Measurements from ENCODE around the gene SLC4A9.

The SLC4A9 gene, protein sequence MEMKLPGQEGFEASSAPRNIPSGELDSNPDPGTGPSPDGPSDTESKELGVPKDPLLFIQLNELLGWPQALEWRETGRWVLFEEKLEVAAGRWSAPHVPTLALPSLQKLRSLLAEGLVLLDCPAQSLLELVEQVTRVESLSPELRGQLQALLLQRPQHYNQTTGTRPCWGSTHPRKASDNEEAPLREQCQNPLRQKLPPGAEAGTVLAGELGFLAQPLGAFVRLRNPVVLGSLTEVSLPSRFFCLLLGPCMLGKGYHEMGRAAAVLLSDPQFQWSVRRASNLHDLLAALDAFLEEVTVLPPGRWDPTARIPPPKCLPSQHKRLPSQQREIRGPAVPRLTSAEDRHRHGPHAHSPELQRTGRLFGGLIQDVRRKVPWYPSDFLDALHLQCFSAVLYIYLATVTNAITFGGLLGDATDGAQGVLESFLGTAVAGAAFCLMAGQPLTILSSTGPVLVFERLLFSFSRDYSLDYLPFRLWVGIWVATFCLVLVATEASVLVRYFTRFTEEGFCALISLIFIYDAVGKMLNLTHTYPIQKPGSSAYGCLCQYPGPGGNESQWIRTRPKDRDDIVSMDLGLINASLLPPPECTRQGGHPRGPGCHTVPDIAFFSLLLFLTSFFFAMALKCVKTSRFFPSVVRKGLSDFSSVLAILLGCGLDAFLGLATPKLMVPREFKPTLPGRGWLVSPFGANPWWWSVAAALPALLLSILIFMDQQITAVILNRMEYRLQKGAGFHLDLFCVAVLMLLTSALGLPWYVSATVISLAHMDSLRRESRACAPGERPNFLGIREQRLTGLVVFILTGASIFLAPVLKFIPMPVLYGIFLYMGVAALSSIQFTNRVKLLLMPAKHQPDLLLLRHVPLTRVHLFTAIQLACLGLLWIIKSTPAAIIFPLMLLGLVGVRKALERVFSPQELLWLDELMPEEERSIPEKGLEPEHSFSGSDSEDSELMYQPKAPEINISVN

DNA sequence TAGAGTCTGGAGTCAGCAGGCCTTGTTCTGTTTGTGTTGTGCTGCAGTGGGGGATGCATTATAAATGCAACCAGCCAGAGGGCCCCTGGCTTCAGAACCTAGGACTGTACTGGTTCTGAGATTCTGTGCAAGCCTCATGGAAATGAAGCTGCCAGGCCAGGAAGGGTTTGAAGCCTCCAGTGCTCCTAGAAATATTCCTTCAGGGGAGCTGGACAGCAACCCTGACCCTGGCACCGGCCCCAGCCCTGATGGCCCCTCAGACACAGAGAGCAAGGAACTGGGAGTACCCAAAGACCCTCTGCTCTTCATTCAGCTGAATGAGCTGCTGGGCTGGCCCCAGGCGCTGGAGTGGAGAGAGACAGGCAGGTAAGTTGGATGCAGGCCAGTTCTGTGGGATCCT, at the start of gene SLC4A9:
SLC4A9 (plus strand) TSS at position 94 of the 400 bp plus-strand sequence; CDS start at position 137, 43 bp downstream.
- no peak for DNase-seq (ENCODE audit: low read depth)

DNA sequence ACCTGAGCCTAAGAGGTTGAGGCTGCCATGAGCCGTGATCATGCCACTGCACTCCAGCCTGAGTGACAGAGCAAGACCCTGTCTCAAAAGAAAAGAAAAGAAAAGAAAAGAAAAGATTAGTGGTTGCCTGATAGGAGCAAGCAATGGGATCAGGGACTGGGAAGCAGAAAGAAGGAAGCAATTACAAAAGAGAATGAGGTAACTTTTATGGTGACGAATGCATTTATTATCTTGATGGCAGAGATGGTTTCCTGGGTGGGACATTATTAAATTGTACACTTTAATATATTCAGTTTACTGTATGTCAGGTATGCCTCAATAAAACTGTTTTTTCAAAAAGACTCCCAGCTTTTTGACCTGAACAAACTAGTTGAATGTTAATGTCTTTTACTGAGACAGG, 49.6 kb upstream of the SLC4A9 start:
- no peak for DNase-seq (ENCODE audit: low read depth)

DNA sequence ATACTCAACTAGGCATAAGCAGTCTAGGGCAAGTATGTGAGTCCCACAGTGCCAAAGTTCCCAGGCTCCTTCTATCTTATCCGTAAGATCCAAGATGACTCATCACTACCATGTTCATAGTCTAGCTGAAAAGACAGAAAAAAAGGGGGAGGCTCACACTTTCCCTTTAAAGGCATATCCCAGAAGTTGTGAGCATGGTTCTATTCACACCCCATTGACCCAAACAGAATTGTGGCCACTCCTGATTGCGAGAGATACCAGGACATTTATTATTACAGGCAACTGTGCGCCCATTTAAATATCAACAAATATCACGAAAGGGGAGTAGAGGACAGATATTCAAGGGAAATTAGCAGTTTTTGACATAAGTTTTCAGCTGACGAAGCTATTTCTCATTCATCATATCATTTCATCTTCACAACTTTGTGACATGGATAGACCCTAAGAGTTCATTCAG, 49.0 kb upstream of the SLC4A9 start:
- no peak for DNase-seq (ENCODE audit: low read depth)

DNA sequence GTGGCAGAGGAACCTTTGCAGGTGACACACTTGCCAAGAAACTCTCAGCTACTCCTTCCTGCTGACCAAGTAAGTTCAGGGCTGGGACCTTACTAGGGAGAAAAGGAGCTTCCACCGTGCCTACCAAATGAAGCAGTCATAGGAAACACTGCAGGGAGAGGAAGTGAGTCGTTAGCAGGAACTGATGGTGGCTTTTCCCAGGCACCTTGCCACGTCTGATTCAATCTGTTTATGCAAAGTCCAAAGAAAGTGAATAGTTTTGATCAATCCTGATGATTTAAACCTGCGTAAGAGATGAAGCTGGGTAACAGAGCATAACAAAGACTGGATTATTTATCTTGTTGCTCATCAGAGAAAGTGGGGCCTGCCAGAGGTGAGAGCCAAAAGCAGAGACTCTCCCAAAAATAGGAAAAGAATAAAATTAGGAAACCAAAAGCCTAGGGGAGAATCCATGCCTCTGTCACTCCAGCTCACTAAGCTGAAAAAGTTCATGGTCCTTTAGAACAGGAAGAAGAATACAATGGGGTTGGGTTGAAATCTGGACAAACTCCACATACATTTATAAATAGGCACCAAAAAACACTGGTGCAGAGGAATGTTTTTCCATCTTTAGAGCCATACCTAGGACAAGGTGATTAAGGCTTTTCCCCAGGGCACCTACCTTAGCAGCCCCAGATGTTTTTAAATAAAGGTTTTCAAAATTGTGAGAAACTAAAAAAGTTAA, 47.8 kb upstream of the SLC4A9 start:
- no peak for DNase-seq (ENCODE audit: low read depth)

DNA sequence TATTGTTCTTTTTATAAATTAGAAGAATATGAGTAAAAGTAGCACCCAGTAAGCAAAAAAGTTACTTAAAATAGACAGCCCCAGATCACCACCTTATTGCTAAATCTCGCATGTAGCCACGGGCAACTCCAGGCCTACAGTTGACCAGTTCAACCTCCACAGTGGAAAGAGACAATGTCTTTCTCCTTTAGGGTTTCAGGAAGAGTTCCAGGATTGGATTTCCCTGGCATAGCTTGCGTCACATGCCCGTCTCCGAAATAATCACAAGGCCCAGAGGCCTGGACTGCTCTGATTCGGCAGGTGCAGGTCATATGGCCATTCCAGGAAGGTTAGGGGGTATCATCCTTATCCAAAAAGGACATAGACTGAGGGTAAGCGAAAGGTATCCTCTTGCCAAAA, 47.2 kb upstream of the SLC4A9 start:
- DNase-seq (ENCODE audit: low read depth), result no peak

DNA sequence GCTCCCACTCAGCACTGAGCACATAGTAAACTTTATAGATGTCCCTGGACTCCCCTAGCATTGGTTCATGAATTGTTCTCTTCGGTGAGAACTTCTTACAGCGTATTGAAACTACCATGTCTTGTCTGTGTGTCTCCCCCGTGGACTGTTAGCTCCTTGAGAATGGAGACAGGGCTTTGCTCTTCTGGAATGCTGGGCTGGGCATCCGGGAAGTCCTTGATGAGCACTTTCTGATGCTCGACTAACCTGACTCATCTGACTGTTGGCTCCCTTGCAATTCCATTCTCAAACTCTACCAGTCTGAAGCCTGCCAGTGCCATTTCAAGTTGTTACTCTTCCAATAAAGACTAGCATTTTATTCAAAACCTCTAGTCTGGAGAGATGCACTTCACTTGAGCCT, 42.1 kb upstream of the SLC4A9 start:
- DNase-seq (ENCODE audit: low read depth), result no peak

DNA sequence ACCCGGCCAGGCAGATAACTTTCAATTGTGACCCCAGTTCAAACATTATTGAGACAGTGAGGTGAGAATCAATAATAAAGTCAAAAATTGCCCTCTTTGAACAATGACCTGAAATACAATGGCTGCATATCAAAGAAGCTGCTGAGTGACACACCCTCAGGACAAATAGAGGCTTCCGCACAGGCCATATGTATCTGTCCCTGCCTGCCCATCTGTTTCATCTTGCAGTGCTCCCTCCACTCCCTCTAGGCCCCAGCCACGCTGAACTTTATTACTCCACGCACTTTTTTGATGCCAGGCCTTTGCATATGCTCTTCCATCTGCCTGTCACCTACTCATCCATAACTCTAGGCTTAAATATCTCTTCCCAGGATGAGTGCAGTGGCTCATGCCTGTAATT, 41.2 kb upstream of the SLC4A9 start:
- DNase-seq (ENCODE audit: low read depth), result no peak

DNA sequence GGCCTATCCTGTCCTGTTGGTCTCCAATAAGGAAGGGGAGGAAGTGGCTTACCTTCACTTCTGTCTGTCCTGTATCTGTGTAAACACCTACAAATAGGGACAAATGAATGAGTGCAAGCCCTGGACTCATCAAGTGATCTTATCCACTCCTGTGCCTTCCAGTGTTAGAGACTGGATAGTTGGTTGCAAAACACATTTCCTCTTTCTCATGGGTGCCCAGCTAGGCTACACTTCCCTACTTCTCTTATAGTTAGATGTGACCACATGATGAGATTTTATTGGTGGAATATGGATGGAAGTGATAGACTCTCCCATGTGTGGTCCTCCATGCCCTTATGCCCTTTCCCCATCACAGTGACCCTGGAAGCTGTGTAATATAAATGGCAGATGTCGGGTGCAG, 40.2 kb upstream of the SLC4A9 start:
- DNase-seq (ENCODE audit: low read depth), result no peak

DNA sequence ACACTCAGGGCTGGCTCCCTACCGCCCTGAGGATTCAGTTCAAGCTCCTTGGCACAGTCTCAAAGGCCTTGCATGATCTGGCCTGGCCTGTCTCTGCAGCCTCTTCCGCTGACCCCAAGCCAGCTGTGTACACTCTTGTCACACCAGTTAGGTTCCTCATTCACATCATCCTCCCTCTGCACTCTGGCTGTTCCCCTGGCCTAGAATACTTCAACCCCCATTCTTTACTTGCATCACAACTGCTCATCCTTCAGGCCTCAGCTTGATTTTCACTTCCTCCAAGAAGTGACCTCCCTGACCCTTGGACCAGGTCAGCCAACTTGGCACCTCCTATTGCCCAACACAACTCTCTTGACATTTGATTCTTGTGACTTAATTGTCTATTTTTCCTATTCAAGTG, 38.2 kb upstream of the SLC4A9 start:
- DNase-seq (ENCODE audit: low read depth), result no peak

DNA sequence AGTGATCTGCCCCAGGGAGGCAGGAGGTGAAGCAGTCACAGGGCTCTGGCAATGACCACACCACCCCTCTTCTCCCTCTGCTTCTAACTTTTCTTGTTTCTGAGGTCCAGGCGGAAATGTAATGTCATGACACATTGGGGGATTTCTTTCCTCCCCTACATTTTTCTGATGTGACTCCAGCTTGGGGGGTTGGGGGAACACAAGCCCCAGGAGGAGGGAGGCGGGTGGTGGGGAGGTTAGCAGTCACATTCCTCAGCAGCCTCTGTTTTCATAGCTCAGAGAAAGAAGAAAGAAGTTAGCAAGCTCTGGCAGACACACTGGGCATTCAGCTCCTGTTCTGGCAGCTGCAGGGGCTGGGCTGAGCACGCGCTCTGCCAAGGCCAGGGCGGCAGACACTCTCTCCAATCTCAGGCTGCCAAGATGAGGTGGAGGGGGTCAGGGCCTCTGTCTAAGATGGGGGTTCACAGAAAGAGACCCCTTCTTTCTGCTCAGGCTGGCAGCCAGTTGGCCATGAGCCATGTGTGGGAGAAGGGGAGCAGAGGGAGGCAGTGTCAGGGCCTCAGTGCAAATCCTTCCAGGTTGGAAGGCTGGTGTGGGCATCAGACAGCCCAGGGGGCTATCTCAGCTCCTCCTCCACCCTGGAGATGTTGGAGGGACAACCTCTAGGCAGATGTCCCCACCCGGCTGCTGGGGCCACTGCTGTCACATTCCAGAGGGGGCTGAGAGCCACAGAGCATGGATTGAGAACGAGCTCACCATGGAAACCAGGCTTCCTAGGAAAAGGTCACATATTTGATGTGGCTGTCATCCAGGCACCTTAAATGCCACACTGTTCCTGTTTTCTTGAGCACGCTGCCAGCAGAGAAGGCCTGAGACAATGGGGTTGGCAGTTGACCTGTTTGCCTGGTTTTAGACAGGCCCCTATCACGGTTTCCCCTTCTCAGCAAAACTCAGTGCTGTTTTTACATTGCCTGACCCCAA, 37.0 kb upstream of the SLC4A9 start:
- no peak for DNase-seq (ENCODE audit: low read depth)

DNA sequence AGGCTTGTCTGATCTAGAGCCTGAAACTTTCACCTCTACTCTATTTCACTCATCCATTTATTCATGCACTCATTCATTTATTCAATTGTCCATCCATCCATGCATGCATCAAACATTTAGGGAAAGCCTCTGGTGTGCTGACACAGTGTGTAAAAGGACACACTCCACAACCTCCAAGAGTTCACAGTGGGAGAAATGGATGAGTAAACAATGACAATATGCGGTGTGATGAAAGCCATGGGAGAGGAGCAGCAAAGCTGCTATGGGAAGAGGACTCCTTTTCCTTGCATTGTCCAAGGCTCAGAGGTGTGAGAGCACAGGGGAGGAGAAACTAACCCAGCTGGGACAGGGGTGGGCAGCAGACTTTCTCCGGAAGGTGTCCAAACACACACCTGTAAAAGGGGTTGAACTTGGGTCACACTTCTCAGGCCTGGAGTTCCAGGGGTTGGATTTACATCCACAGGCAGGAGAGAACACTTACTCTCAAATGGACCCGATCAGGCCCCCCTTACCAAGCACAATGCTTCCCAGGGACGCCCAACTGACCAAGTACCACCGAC, 35.9 kb upstream of the SLC4A9 start:
- no peak for DNase-seq (ENCODE audit: low read depth)

DNA sequence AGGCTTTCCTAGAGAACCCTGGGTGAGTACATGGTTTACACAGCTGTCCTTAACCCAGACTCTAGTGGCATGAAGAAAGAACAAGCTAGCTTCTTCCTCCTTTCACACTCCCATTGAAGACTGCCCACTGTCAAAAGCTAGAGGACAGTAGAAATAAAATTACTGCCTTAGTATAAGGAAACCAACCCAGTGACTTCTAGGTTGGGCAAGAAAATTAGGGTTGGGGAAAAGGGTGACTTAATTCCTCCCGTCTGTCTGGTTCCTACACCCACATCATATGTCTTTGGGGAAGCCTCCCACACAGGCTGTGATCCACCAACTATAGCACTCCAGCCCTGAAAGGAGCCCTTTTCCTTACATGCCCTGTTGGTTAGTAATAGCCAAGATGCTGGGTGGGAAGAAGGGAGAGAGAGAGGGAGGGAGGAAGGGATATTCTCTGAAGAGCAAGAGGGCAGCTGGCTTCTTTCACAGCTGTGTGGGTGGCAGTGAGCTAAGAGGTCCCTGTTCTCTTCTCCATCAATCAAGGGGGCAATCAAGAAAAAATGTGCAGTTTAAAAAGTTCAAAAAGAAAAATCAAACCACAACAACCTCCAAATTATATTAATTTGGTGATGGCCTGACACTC, 35.3 kb upstream of the SLC4A9 start:
- no peak for DNase-seq (ENCODE audit: low read depth)

DNA sequence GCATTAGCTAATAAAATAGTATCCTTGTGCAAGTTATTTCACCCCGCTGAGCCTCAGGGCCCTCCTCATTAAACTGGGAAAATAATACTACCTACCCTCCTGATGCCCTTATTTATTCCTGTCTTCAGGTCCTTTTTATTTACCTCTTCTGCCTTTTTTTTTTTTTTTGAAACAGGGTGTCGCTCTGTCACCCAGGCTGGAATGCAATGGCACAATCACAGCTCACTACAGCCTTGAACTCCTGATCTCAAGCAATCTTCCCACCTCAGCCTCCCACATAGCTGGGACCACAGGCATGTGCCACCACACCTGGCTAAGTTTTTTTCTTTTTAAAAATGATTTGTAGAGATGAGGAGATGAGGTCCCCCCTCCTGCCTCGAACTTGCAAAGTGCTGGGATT, 34.5 kb upstream of the SLC4A9 start:
- no peak for DNase-seq (ENCODE audit: low read depth)

DNA sequence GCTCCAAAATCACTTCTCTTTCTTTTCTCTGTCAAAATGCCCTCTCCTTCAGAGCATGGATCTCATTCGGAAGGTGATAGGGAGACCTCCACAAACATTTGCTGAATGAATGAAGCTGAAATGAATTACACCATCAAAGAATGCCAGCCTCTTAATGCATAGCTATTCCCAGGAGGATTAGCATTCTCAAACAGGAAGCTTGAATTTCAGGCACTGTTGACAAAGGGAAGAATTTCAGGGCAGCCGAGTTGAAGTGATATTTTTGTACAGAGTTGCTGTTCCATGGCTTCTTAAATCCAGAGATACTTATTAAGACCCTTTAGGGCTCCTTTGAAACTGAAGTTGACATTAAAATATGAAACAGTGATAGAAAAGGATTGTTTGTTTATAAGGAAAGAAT, 32.4 kb upstream of the SLC4A9 start:
- no peak for DNase-seq (ENCODE audit: low read depth)

DNA sequence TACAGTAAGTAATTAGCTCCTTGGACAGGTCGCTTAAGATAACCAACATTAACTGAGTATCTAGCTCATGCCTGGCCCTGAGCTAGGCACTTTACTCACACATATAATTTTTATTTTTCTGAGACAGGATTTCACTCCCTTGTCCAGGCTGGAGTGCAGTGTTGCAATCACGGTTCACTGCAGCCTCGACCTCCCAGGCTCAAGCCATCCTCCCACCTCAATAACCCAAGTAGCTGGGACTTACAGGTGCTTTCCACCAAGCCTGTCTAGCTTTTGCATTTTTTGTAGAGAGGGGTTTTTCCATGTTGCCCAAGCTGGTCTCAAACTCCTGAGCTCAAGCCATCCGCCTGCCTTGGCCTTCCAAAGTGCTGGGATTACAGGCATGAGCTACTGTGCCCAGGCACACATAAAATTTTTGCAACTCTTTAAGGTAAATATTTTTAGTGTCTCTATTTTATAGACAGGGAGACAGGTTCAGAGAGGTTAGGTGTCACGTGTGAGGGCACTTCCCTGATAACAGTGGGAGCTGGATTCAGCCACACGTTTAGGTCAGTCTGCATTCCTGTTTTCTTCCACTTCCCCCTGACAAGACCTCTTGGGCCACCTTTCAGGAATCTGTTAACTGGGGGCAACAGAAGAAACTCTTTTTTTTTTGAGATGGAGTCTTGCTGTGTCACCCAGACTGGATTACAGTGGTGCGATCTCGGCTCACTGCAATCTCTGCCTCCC, 31.8 kb upstream of the SLC4A9 start:
- no peak for DNase-seq (ENCODE audit: low read depth)

DNA sequence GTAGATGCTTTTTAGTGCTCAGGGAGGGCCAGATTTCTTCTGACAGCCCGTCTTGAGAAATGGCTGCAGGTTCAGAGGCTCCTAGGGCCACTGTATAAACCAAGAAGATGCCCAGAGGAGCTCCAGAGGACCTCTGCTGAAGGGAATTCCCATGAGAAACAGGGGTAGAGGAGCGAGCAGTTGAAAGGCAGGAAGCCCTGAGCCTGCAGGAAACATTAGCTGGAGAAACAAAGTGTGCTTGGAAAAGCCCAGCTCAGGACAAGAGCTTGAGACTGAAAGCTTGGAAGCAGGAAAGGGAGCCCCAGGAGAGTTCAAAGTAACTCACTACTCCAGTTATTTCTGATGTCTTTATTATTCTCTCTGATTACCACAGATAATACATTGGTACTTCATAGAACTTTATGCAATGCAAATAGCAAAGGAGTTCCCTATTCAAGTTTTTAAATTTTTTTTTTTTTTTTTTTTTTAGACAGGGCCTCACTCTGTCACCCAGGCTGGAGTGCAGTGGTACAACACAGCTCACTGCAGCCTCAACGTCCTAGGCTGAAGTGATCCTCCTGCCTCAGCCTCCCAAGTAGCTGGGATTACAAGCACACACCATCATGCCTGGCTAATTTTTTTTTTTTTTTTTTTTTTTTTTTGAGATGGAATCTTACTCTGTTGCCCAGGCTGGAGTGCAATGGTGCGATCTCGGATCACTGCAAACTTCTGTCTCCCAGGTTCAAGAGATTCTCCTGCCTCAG, 30.1 kb upstream of the SLC4A9 start:
- DNase-seq (ENCODE audit: low read depth), result no peak

DNA sequence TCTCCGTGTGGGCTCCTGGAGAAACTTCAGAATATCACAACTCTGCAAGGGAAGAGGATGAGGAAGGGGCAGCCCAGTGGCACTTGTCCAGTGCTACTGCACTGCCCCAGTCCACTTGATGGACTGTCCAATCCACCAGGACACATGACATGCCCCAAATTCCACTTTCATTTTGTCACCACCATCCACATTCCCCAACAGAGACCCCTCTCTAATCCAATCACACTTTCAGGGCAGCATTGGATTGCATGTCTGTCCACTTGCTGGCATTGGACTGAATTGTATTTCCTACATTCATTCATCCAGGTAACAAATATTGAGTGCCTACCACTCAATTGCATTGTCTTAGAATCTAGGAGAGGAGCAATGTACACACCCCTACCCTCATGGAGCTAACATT, 28.4 kb upstream of the SLC4A9 start:
- DNase-seq (ENCODE audit: low read depth), result no peak

DNA sequence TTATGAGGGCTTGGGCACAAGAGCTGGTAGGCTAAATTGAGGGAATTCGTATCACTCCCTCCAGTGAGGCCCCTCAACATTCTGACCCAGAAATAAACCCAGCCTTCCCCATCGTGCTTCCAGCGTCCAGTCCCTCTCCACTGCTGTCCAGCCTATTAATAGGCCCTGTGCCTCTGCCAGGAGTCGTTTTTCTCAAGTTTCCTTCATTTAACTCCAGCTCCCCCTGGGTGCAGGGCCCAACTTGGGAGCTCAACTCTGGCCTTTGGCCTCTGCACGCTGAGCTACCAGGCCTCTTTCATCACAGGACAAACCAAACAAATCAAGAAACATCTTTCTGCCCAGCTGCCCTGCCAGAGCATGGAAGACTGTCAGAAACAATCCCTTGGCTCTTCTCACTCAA, 23.6 kb upstream of the SLC4A9 start:
- no peak for DNase-seq (ENCODE audit: low read depth)

DNA sequence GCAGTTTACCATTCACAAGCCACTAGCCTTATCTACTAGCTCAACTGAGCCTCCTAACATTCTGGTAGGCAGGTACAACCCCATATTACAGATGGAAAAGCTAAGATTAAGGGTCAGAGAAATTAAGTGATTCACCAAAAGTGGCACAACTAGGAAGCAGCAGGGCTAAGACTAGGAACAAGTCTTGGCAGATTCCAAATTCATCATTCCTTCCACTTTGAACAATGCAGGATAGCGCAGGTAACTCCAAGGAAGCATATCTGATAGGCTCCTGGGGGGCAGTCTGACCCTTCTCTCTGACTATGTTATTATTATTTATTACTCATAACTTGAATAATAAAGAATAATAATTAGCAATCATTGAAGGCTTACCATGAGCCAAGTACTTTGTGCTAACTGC, 22.1 kb upstream of the SLC4A9 start:
- no peak for DNase-seq (ENCODE audit: low read depth)
